ENCODE data around the gene TRIM10.

The TRIM10 gene

DNA sequence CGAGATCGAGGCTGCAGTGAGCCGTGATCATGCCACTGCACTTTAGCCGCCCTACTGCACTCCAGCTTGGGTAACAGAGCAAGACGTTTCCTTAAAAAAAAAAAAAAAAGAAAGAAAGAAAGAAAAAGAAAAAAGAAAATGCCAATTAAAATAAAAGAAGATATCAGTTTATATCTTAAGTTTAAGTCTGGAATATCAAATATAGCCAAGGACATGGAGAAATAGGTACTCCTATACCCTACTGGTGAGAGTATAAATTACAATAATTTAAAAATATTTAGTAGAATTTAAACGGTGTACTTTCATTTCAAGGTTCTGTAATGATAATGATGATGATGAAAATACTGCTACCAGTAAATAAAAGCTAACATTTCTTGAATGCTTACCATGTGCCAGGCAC lies 44.3 kb downstream of the TRIM10 start:
- no peaks in the 10 kb centered on the region for H3K36me3 ChIP-seq
- H3K4me1 ChIP-seq, result no peaks in the 10 kb centered on the region
- TF ChIP-seq, protein P1, sequence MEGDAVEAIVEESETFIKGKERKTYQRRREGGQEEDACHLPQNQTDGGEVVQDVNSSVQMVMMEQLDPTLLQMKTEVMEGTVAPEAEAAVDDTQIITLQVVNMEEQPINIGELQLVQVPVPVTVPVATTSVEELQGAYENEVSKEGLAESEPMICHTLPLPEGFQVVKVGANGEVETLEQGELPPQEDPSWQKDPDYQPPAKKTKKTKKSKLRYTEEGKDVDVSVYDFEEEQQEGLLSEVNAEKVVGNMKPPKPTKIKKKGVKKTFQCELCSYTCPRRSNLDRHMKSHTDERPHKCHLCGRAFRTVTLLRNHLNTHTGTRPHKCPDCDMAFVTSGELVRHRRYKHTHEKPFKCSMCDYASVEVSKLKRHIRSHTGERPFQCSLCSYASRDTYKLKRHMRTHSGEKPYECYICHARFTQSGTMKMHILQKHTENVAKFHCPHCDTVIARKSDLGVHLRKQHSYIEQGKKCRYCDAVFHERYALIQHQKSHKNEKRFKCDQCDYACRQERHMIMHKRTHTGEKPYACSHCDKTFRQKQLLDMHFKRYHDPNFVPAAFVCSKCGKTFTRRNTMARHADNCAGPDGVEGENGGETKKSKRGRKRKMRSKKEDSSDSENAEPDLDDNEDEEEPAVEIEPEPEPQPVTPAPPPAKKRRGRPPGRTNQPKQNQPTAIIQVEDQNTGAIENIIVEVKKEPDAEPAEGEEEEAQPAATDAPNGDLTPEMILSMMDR (IDR thresholded peaks at IDR 0.05; ENCODE audit: low read depth, low read length), result no peak
- no peak for DNase-seq
- no peaks in the 10 kb centered on the region for H3K9me3 ChIP-seq
- peaks cover 31% of the 10 kb centered on the region for H3K27me3 ChIP-seq
- H3K4me3 ChIP-seq (ENCODE audit: low read depth, low read length), result no peak overlapping the region

DNA sequence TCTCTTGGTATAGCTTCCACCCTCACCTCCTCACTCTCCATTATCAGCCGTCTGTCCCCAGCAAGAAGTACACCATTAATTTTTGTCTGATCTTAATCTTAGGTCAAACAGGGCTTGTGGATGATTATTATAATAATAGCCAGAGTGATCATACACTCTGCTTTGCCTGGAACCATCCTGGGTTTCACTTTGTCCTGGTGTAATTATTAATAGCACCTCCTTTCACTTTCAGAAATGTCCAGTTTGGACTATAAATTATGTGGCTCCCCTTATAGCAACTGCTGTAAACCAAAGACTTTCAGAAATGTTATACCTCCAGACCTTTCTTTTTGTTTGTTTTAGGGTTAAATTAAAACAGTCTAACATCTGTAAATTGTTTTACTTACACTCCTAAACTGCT lies 47.2 kb downstream of the TRIM10 start:
- Histone ChIP-seq H3K4me3 (ENCODE audit: low read depth, low read length) (no peak overlapping the region), H3K4me1 (no peaks in the 10 kb centered on the region), H3K36me3 (no peaks in the 10 kb centered on the region), H3K27me3 (peaks cover 43% of the 10 kb centered on the region), H3K9me3 (no peaks in the 10 kb centered on the region)
- TF ChIP-seq, protein P1 (IDR thresholded peaks at IDR 0.05; ENCODE audit: low read depth, low read length), result no peak
- no peak for DNase-seq

DNA sequence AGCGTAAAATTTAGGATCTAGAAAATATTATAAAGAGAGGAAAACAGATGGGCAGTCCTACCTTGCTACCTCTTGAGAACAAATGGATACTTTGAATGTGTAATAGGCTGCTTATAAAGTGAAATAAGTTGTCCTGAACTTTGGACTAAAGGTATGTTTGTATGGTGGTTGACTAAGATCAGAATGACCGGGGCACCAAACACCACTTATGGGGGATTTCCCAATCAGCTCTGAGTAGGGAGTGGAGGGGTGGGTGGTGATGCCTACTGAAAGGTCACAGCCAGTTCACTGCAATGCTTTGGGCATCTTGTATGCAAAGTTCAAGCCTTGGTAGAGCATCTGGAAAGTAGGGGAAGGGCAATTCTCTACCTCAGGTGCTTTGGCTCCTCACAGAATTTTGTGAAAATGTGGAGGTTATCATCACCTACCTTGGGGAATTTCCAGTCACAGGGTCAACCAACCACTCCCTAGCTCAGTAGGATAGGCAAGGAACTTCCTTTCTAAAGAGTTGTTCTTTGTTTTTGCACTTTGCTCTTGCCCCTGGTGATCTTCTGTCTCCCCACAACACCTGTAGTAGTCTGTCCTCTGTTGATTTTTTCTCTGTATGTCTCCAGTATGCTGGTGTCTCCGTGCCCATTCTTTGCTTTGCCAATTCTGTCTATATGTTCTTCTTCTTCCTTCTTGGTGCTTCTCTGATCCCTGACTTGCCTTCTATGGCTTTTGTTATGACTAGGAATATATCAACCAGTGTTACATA lies 47.8 kb downstream of the TRIM10 start, which contains the start of gene TRIM31:
TRIM31 (minus strand) TSS at position 88 of the 757 bp plus-strand sequence. CDS start 285 bp downstream, outside the sequence.
- H3K9me3 ChIP-seq, result no peaks in the 10 kb centered on the region
- TF ChIP-seq, protein P1 (IDR thresholded peaks at IDR 0.05; ENCODE audit: low read depth, low read length), result no peak
- H3K27me3 ChIP-seq, result peaks cover 40% of the 10 kb centered on the region
- no peak for DNase-seq
- H3K4me3 ChIP-seq (ENCODE audit: low read depth, low read length), result no peak within 1 kb of the TSS
- H3K4me1 ChIP-seq, result no peaks in the 10 kb centered on the region
- no peaks in the 10 kb centered on the region for H3K36me3 ChIP-seq

DNA sequence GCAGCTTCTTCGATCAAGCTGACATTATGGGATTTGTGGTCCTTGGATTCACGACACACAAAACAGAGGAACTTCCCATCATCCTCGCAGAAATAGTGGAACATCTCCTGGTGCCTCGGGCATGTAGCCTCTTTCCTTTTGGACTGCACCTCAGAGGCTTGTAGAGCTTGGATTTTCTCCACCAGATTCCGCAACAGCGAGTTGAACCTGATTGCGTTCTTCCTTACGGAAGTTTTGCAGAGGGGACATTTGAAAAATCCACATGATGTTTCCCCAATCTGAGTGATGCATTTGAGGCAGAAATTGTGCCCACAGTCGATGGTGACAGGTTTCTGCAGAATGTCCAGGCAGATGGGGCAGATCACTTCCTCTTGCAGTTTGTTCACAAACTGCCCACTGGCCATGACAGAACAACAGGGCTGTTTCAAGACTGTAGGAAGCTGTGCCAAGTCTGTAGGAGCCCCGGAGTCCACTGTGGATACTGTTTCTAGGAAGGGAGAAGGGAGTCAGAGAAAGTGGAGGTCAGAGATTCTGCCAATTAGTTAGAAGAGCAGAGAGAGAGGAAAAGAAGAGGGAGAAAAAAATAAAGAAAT lies 48.5 kb downstream of the TRIM10 start:
- no peak for DNase-seq
- Histone ChIP-seq H3K36me3 (no peaks in the 10 kb centered on the region), H3K4me1 (no peaks in the 10 kb centered on the region), H3K9me3 (no peaks in the 10 kb centered on the region), H3K4me3 (ENCODE audit: low read depth, low read length) (no peak overlapping the region), H3K27me3 (peaks cover 40% of the 10 kb centered on the region)
- TF ChIP-seq, protein P1 (IDR thresholded peaks at IDR 0.05; ENCODE audit: low read depth, low read length), result no peak

DNA sequence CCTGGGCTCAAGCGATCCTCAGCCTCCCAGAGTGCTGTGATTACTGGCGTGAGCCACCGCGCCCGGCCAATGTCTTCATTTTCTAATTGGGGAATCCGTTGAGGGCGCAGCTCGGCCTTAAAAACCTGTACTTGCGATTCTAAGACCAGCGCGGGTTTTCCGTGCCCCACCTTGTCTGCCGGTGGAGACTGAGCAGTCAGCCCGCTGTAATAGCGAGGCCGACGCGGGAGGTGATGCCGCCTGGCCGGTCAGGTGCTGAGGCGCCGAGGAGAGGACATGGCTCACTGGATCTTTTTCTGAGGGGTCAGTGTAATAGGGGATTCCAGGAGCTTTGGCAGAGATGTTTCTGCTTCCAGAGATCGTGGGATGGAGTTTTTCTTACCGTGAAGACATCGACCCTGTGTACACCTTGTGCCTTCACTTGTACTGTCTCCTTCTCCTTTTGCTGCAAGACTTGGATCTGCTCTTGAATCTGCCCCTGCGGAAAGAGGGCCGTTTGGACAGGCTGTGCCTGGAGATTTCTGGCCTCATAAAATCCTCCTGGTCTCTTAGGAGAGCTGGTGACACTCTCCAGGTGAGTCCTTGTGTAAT lies 49.6 kb downstream of the TRIM10 start:
- Histone ChIP-seq H3K27me3 (peaks cover 40% of the 10 kb centered on the region), H3K4me3 (ENCODE audit: low read depth, low read length) (no peak overlapping the region), H3K36me3 (no peaks in the 10 kb centered on the region), H3K4me1 (no peaks in the 10 kb centered on the region), H3K9me3 (no peaks in the 10 kb centered on the region)
- TF ChIP-seq, protein P1 (IDR thresholded peaks at IDR 0.05; ENCODE audit: low read depth, low read length), result no peak
- DNase-seq, result no peak

DNA sequence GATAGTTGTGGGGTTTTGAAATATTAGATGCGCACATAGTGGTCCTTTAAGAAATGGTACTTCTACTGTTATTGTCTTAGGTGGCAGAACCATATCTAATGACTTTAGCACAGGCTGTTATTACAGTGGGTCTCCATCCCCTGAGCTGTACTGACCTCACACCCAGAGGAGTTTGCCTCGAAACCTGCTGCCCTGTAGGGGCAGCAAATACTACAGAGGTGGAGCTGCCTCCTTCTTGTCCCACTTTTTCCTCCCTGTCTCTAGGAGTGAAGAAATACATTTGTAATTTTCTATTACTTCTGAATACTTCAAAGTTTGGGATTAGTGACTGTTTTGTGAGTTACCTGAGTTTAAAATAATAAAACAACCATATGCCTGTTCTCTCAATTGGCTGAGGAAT lies 56.4 kb downstream of the TRIM10 start:
- DNase-seq, result no peak
- Histone ChIP-seq H3K4me3 (ENCODE audit: low read depth, low read length) (no peak overlapping the region), H3K9me3 (no peaks in the 10 kb centered on the region), H3K36me3 (no peaks in the 10 kb centered on the region), H3K27me3 (peaks cover 50% of the 10 kb centered on the region), H3K4me1 (peaks cover 4% of the 10 kb centered on the region; the same call in 1 of the 2 replicates)
- TF ChIP-seq, protein P1 (IDR thresholded peaks at IDR 0.05; ENCODE audit: low read depth, low read length), result peak; percentile 17; the same call in 1 of the 2 replicates

Data from BE2C (cell line).